HG03045 (cell line): ENCODE data around the gene UBE2L3.
"Not testable (repeated sequence)": the region's sequence is repeated elsewhere in the genome, so short reads cannot be mapped to it uniquely, and the experiment has no call there.

Experiments used
- ATAC-seq: cut with Tn5 transposase; IDR thresholded peaks from one replicate; pipeline ENCODE4 v1.9.1; 2021; ENCODE audit warnings: mild to moderate bottlenecking, moderate library complexity; ENCODE audit not compliant: unreplicated experiment

Gene UBE2L3

DNA sequence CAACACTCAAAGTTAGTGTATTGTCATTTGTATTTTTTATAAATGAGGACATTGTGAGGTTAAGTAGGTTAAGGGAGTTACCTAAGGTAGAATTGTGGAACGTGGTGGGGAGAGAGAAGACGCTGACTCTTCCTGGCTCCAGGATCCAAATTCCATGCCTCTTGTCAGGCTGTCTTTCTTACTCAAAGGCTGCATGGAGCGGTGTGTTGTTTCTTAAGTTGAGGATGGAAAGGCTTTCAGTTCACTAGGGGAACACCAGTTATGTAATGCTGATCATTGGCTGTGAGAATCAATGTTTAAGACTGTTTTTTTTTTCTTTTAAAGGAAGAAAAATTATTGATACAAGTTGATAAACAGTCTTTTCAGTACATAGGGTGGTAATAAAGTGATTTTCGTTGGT is 2.9 kb downstream of the UBE2L3 start:
- no peak for ATAC-seq

DNA sequence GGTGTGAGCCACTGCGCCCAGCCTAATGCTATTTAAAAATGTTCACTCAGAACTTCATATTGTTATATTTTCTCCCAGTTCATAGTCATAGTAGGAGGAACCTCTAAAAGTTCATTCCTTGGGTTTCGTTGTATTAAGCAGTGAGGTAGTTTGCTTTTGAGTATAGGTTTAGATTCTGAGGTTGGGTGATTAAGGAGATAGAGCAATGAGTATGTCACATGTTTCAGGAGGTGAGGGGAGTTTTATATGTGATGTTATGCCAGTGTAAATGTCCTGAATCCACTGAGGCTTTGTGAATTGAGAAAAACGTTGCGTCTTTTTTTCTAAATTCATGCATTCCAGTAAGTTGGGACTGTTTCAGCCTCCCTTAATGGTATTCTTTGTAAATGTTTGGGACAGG is 4.2 kb downstream of the UBE2L3 start:
- no peak for ATAC-seq

- ATAC-seq: no peak
These were observed 5.8 kb downstream of the UBE2L3 start for GRCh38 chr22:21573293-21573734.

DNA sequence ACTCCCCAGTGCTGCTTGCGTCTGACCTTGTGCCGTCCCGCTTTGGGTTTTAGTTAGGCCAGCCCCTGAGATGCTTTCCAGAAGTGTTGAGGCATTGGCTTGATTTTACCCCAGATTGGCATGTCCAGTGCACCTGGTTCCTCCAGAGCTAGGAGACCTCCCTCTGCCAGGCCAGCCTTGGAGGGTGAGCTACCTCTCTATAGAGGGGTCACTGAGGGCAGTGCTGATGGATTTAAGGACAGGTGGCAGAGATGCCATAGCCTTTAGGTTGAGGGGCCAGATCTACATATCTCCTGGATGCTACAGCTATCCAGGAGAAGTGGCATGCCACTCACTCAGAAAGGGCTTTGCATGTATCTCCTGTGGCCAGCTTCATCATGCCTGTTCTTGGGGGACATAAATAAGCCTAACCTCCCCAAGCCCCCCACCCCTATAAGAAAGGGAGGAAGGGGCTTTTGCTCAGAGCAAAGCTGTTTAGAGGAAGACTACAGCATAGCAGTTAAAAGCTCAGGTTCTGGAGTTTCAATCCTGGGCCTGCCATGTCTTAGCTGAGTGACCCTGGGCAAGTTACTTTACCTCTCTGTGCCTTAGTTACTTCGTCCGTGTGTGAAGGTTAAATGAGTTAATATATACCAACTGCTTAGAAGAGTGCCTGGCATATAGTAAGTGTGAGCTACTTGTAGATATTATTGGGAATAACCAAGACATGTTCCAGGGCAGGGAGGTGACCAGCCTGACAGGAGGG is 6.4 kb downstream of the UBE2L3 start:
- ATAC-seq: no peak

GRCh38 chr22:21579474-21579851 is 11.9 kb downstream of the UBE2L3 start:
- no peak for ATAC-seq

GRCh38 chr22:21580623-21581007 is 13.1 kb downstream of the UBE2L3 start:
- ATAC-seq: not testable (repeated sequence)

GRCh38 chr22:21581009-21581713 is 13.6 kb downstream of the UBE2L3 start:
- ATAC-seq: not testable (repeated sequence)

DNA sequence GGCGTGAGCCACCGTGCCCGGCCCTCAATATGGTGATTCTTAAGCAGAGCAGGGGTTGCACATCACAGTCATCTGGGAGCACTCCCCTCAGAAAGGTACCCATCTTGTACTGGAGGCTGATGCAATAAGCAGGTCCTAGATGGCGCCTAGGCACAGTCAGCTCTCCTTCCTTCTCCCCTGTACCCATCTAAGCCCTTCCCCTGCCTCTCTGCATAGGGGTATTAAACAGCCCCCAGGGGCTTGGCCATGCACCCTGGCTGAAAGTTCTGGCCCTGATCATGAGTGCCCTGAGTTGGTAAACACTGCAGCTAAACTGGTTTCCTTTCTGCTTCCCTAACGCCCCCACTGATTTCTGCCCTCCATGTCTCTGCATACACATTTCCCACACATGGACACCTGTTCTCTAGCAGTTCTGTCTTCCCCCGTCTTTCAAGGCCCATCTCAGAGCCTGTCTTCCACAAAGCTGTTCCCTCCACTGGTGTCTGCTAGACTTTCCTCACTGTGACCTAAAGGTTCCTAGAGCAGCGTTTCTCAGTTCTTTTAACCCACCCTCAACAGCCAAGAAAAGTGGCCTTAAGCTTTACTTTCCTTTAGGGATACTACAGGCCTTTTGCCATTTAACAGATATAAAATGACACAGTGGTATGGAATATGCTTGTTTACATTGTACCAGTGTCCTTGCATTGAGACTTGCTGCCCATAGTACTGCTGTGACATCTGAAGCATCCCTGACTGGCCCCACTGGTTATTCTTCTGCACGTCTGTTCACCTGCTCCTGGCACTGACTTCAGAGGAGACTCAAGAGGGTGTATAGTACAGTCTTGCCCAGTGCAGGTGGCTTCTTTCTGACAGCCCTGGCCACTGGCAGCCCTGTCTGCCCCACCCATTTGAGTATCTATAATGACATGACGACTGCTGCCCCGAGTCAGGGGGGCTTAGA is 15.6 kb downstream of the UBE2L3 start:
- no peak for ATAC-seq

- no peak for ATAC-seq
These were observed 17.9 kb downstream of the UBE2L3 start for GRCh38 chr22:21585389-21585788.

DNA sequence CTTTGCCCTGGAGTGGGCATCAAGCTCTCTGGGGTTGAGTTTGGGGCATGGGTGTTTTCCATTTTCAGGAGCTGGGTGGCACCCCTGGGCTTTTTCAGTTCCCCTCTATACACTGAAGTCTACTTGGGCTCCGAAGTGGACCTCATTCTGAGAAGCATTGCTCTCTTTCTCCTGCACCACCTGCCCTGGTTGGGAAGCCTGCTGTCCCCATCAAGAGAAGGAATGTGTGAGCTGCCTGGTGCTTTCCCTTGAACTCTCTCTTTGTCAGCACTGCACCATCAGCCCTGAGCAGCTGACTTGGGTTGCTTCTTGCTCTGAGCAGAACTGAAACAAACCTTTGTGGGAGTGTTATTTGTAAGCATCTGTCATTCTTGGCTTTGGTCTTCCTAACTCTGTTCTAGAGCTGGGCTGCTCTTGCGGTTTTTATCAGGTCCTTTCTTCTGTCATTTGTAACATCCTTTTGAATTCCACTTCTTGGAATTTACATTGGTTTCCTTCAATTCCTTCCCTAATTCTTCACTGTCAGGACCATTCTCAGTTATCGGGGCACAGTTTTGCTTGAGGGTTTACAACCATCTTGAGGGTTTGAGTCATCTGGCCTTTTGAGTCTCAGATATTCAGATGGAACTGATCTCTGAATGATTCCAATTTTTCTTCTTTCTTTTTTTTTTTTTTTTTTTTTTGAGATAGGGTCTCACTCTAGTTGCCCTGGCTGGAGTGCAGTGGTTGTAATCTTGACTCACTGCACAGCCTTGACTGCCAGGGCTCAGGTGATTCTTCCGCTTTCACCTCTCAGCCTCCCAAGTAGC is 20.5 kb downstream of the UBE2L3 start:
- ATAC-seq: peak; percentile 72

DNA sequence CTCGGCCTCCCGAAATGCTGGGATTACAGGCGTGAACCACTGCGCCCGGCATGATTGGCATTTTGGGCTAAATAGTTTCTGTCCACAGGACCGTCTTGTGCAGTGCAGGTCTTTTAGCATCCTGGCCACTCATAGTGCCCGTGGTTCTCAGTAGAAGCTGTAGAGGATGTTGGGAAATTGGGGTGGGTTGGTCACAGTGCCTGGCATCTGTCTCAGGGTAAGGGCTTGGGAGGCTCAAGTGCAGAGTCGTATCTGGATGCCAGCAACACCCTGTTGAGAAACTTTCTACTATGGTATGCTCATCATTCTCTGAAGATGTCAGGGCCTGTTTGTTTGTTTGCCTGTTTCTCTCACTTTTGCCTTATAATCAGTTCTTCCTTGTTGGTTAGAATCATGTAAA is 21.9 kb downstream of the UBE2L3 start:
- no peak for ATAC-seq

DNA sequence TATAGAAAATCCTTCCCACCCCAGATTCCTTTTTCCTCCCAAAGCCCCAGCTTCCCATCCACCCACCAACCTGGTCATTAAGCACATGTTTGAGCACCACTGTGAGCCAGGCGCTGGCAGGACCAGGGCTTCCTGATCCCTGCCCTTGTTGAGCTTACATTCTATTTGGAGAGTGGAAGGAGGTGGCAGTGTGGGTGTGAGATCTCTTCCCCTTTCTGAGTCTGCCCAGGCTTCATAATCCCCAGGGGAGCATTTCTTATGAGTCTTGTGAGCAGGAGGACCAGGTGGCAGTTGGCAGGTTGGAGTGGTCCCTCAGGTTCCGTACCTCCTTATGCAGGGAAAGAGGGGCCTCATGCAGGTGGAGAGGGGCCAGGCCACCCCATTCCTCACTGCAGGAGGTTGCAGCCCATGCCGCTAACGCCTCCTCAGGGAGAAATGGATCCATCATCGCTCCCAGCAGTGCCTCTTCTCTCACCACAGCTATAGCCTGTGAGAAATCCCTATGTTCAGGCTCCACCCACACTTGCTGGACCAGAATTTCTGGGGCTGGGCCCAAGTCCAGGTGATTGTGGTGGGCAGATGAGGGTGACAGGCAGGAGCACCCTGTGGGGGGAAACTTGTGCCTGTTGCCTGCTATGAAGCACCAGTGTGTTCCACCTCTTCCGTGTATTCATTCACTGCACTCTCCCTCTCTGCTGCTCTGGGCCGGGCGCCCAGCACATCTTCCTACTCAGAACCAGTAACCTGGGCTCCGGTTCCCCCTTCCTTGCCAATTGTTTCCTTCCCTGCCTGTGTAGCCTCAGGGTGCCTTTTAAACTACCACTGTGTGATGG is 23.5 kb downstream of the UBE2L3 start:
- no peak for ATAC-seq

- ATAC-seq: no peak
These were observed 24.2 kb downstream of the UBE2L3 start for GRCh38 chr22:21591695-21592094.

DNA sequence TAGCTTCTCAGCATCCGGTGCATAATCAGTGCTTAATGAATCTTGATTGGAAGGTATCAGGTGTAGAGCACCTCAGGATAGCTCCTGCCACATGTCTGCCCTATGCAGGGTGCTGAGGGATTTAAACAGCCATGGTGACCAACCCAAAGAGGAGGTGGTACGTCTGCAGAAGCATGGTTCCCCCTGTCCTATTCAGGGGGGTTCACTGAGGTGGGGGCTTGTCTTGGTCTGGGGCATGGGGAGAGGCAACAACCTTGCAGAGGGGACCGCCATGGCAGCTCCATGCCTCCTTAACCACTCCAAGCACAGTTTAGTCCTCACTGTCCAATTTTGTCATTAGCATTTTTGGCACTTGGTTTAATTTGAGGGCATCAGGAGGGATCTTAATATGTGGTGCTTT is 24.9 kb downstream of the UBE2L3 start:
- no peak for ATAC-seq

- ATAC-seq: no peak
These were observed 26.1 kb downstream of the UBE2L3 start for GRCh38 chr22:21593406-21594232.

- ATAC-seq: no peak
These were observed 27.4 kb downstream of the UBE2L3 start for GRCh38 chr22:21594865-21595452.

GRCh38 chr22:21596356-21597135 is 29.0 kb downstream of the UBE2L3 start:
- not testable (repeated sequence) for ATAC-seq

- no peak for ATAC-seq
These were observed 30.8 kb downstream of the UBE2L3 start for GRCh38 chr22:21598302-21598701.
